Naive thymus-derived CD4-positive, alpha-beta T cell (primary cell): Measurements from ENCODE around the gene ADPRHL1. TPM values are rescaled to one million over a fixed set of nuclear protein-coding genes. Genes with fewer than 3 reads are reported as not detected.

Experiments used
- ATAC-seq: fragments of 150-1000 bp; cut with Tn5 transposase; 2 replicates; pipeline ENCODE4 v1.10.0; 2021; ENCODE audit warnings: mild to moderate bottlenecking, moderate library complexity
- CTCF ChIA-PET: fragments of 350-600 bp; sonication (Branson Sonifier 250); formaldehyde crosslinking; loops from one replicate; lab custom pipeline; 2021; ENCODE audit warnings: antibody characterized with exemption; lab: Charles Lee
- POLR2A ChIA-PET: fragments of 350-600 bp; sonication (Branson Sonifier 250); formaldehyde crosslinking; loops from one replicate; lab custom pipeline; 2021; ENCODE audit warnings: antibody characterized with exemption, inconsistent platforms; lab: Charles Lee
- DNase-seq, 9 donors: peaks; one replicate each; pipeline versions ENCODE4 v3.0.0 to v3.0.0-alpha.2; 2020 to 2022; ENCODE audit warnings: mixed read lengths in 1 of 9
- H3K27ac ChIP-seq: one replicate; pipeline ENCODE4 v1.7.0; 2013; ENCODE audit warnings: mild to moderate bottlenecking, low read depth, low read length, moderate library complexity
- H3K27me3 ChIP-seq, 2 donors: one replicate each; pipeline ENCODE4 v1.7.0; 2013; ENCODE audit warnings: low read length in 2 of 2, mild to moderate bottlenecking in 2 of 2, moderate library complexity in 2 of 2; ENCODE audit not compliant: control insufficient read depth in 2 of 2, insufficient read depth in 2 of 2
- H3K36me3 ChIP-seq, 3 experiments: 1 replicate in 2 of 3; 2 replicates in 1 of 3; pipeline ENCODE4 v1.7.0; 2013; ENCODE audit warnings: low read length in 3 of 3, mild to moderate bottlenecking in 3 of 3, moderate library complexity in 1 of 3; ENCODE audit not compliant: insufficient read depth in 3 of 3, control insufficient read depth in 2 of 3
- H3K4me1 ChIP-seq, 2 donors: one replicate each; pipeline ENCODE4 v1.7.0; 2013; ENCODE audit warnings: low read length in 2 of 2, mild to moderate bottlenecking in 2 of 2, moderate library complexity in 1 of 2; ENCODE audit not compliant: control insufficient read depth in 2 of 2, insufficient read depth in 2 of 2
- H3K4me3 ChIP-seq: 2 replicates; pipeline ENCODE4 v1.7.0; 2013; ENCODE audit warnings: mild to moderate bottlenecking, low read length
- H3K9me3 ChIP-seq, 3 experiments: 1 replicate in 2 of 3; 2 replicates in 1 of 3; pipeline ENCODE4 v1.7.0; 2013; ENCODE audit warnings: low read length in 3 of 3; ENCODE audit not compliant: control insufficient read depth in 2 of 3
- H3K27ac Mint-ChIP-seq, 9 donors: one replicate each; pipeline ENCODE4 v1.8.0; 2020 to 2022; ENCODE audit warnings: mixed read lengths in 9 of 9, mild to moderate bottlenecking in 8 of 9, moderate library complexity in 5 of 9, inconsistent platforms in 2 of 9
- H3K27me3 Mint-ChIP-seq, 5 donors: one replicate each; pipeline ENCODE4 v1.8.0; 2021 to 2022; ENCODE audit warnings: mixed read lengths in 5 of 5, mild to moderate bottlenecking in 1 of 5
- H3K36me3 Mint-ChIP-seq, 5 donors: one replicate each; pipeline ENCODE4 v1.8.0; 2020 to 2022; ENCODE audit warnings: mixed read lengths in 5 of 5, mild to moderate bottlenecking in 3 of 5, inconsistent platforms in 1 of 5
- H3K4me1 Mint-ChIP-seq, 7 donors: one replicate each; pipeline ENCODE4 v1.8.0; 2020 to 2022; ENCODE audit warnings: mixed read lengths in 7 of 7, mild to moderate bottlenecking in 3 of 7, inconsistent platforms in 1 of 7
- H3K4me3 Mint-ChIP-seq, 10 donors: one replicate each; pipeline ENCODE4 v1.8.0; 2020 to 2022; ENCODE audit warnings: mild to moderate bottlenecking in 10 of 10, mixed read lengths in 10 of 10, moderate library complexity in 6 of 10, inconsistent platforms in 2 of 10
- H3K9me3 Mint-ChIP-seq, 11 donors: one replicate each; pipeline ENCODE4 v1.8.0; 2020 to 2022; ENCODE audit warnings: mixed read lengths in 11 of 11, mild to moderate bottlenecking in 4 of 11, inconsistent platforms in 1 of 11, moderate library complexity in 1 of 11
- intact Hi-C, 2 donors: fragments of 100-400 bp; cut with micrococcal nuclease; formaldehyde crosslinking; loops; one replicate each; pipeline ENCODE4 v1.15.1; 2023
- polyA plus RNA-seq, 2 donors: library from polyadenylated mRNA; unstranded; fragments of 300-500 nt; fragmentation: Illumina TruSeq; gene quantifications; one replicate each; pipeline ENCODE4 v1.2.3, GENCODE V29; 2021
- total RNA-seq, 6 experiments: library from RNA in 5 of 6; stranded (reverse) in 5 of 6; gene quantifications; 1 replicate in 5 of 6; 2 replicates in 1 of 6; pipeline ENCODE4 v1.2.3 and lab custom pipeline; 2021 to 2026

ADPRHL1 gene
- total and polyA plus RNA-seq, 7 experiments from 2014 or later = 0.12 to 2.0 (median 1.1) TPM; not detected in 1

- POLR2A ChIA-PET = no interaction called here
- Mint-ChIP-seq H3K4me1 (peaks cover 18 to 67% (median 52%) of the 10 kb centered on the region in 7 donors), H3K9me3 (no peaks in the 10 kb centered on the region), H3K36me3 (peaks cover 7 to 35% (median 20%) of the 10 kb centered on the region in 5 donors), H3K27me3 (no peaks in the 10 kb centered on the region), H3K27ac (peak overlapping the region; percentile 17 to 91 (median 68)), H3K4me3 (peak overlapping the region in 9 of 10 donors; percentile 3 to 74 (median 44))
- ATAC-seq = no peak
- H3K36me3 ChIP-seq = peaks cover 0 to 33% (median 10%) of the 10 kb centered on the region in 3 experiments
- no peaks in the 10 kb centered on the region for H3K9me3 ChIP-seq
- intact Hi-C loops = no loop called here
- CTCF ChIA-PET = interaction anchor here (0.6 to 0.7 kb wide), 2 partner anchors 101 to 184 kb away, joined by 3 read pairs; no protein-coding TSS in a partner anchor
- peaks cover 3 to 6% of the 10 kb centered on the region in 2 donors for H3K4me1 ChIP-seq
- no peak overlapping the region for H3K4me3 ChIP-seq
- H3K27ac ChIP-seq = no peak overlapping the region
- no peaks in the 10 kb centered on the region for H3K27me3 ChIP-seq
- DNase-seq = no peak
Measured at GRCh38 chr13:113495494-113496210, 42.4 kb upstream of the ADPRHL1 start.

- intact Hi-C loops = no loop called here
- Histone ChIP-seq H3K4me3 (no peak overlapping the region), H3K4me1 (peaks cover 12 to 20% of the 10 kb centered on the region in 2 donors), H3K36me3 (peaks cover 0 to 13% (median 6%) of the 10 kb centered on the region in 3 experiments), H3K9me3 (no peaks in the 10 kb centered on the region), H3K27ac (peak overlapping the region; percentile 0), H3K27me3 (no peaks in the 10 kb centered on the region)
- Mint-ChIP-seq H3K9me3 (no peaks in the 10 kb centered on the region), H3K4me1 (peaks cover 31 to 77% (median 68%) of the 10 kb centered on the region in 7 donors), H3K36me3 (peaks cover 0 to 17% (median 10%) of the 10 kb centered on the region in 5 donors), H3K27me3 (no peaks in the 10 kb centered on the region), H3K27ac (peak overlapping the region in 8 of 9 donors; percentile 17 to 87 (median 64)), H3K4me3 (peak overlapping the region in 7 of 10 donors; percentile 27 to 73 (median 45))
- ChIA-PET CTCF (interaction anchor here (1.0 kb wide), 1 partner anchor 34 kb away, joined by 3 read pairs; no protein-coding TSS in a partner anchor), POLR2A (interaction anchor here (0.5 kb wide), 1 partner anchor 329 kb away, joined by 3 read pairs; no protein-coding TSS in a partner anchor)
- no peak for DNase-seq
- peak; percentile 21 for ATAC-seq
Measured at GRCh38 chr13:113493315-113493951, 40.1 kb upstream of the ADPRHL1 start.

- intact Hi-C loops = loop anchor here in 1 of 2 donors (2.0 kb wide), 1 partner anchor 93 kb away; the partner anchor contains the start of gene TFDP1
- H3K9me3 Mint-ChIP-seq = no peaks in the 10 kb centered on the region
- no peak for DNase-seq
- no peaks in the 10 kb centered on the region for H3K27me3 ChIP-seq
- ChIA-PET CTCF (no interaction called here), POLR2A (no interaction called here)
- no peaks in the 10 kb centered on the region for H3K36me3 ChIP-seq
- H3K4me1 Mint-ChIP-seq = peaks cover 44 to 82% (median 76%) of the 10 kb centered on the region in 7 donors
- no peak overlapping the region for H3K27ac ChIP-seq
- no peaks in the 10 kb centered on the region for H3K9me3 ChIP-seq
- H3K27ac Mint-ChIP-seq = peak overlapping the region in 8 of 9 donors; percentile 17 to 81 (median 74)
- no peaks in the 10 kb centered on the region for H3K27me3 Mint-ChIP-seq
- H3K4me3 ChIP-seq = no peak overlapping the region
- peak overlapping the region; percentile 74 to 94 (median 84) for H3K4me3 Mint-ChIP-seq
- H3K36me3 Mint-ChIP-seq = peaks cover 0 to 10% (median 4%) of the 10 kb centered on the region in 5 donors
- ATAC-seq = no peak
- peaks cover 12 to 26% of the 10 kb centered on the region in 2 donors for H3K4me1 ChIP-seq
Measured at GRCh38 chr13:113491982-113492381, 38.7 kb upstream of the ADPRHL1 start.

GRCh38 chr13:113491418-113491883, 38.2 kb upstream of the ADPRHL1 start:
- no peak for ATAC-seq
- Mint-ChIP-seq H3K27ac (peak overlapping the region in 8 of 9 donors; percentile 17 to 81 (median 74)), H3K27me3 (no peaks in the 10 kb centered on the region), H3K4me1 (peaks cover 46 to 83% (median 76%) of the 10 kb centered on the region in 7 donors), H3K9me3 (no peaks in the 10 kb centered on the region), H3K4me3 (peak overlapping the region; percentile 74 to 94 (median 84)), H3K36me3 (peaks cover 0 to 9% (median under 1%) of the 10 kb centered on the region in 5 donors)
- H3K36me3 ChIP-seq = no peaks in the 10 kb centered on the region
- DNase-seq = peak in 1 of 9 donors; percentile 6
- peaks cover 12 to 26% of the 10 kb centered on the region in 2 donors for H3K4me1 ChIP-seq
- no peaks in the 10 kb centered on the region for H3K9me3 ChIP-seq
- intact Hi-C loops = loop anchor here in 1 of 2 donors (2.0 kb wide), 1 partner anchor 93 kb away; the partner anchor contains the start of gene TFDP1
- ChIA-PET CTCF (no interaction called here), POLR2A (no interaction called here)
- H3K27me3 ChIP-seq = no peaks in the 10 kb centered on the region
- peak overlapping the region; percentile 53 for H3K4me3 ChIP-seq
- H3K27ac ChIP-seq = peak overlapping the region; percentile 74

- Mint-ChIP-seq H3K27me3 (no peaks in the 10 kb centered on the region), H3K36me3 (peaks cover 0 to 5% (median 0%) of the 10 kb centered on the region in 5 donors), H3K4me1 (peaks cover 43 to 78% (median 72%) of the 10 kb centered on the region in 7 donors), H3K4me3 (peak within 1 kb of the TSS; percentile 84 to 97 (median 92)), H3K9me3 (no peaks in the 10 kb centered on the region), H3K27ac (peak within 1 kb of the TSS; percentile 29 to 92 (median 85))
- H3K27me3 ChIP-seq = no peaks in the 10 kb centered on the region
- ATAC-seq (peak; percentile 91), DNase-seq (peak; percentile 43 to 90 (median 59))
- ChIA-PET CTCF (no interaction called here), POLR2A (interaction anchor here (0.5 kb wide), 1 partner anchor 10 kb away, joined by 4 read pairs; no protein-coding TSS in a partner anchor)
- no peaks in the 10 kb centered on the region for H3K36me3 ChIP-seq
- H3K27ac ChIP-seq = peak within 1 kb of the TSS; percentile 74
- peak within 1 kb of the TSS; percentile 53 for H3K4me3 ChIP-seq
- peaks cover 9 to 24% of the 10 kb centered on the region in 2 donors for H3K4me1 ChIP-seq
- H3K9me3 ChIP-seq = no peaks in the 10 kb centered on the region
- intact Hi-C loops = loop anchor here (1.0 to 2.0 kb wide), 4 partner anchors 94 to 282 kb away; partner anchors contain the start of genes LAMP1 (in 2 of the 2), PCID2 (in 2 of the 2) and TFDP1 (in 1 of the 2)
Measured at GRCh38 chr13:113490496-113491417, 37.5 kb upstream of the ADPRHL1 start, which contains the start of gene DCUN1D2. Gene DCUN1D2 (minus strand): TSS chr13:113490711. CDS start chr13:113490669, 42 bp downstream.
